ENCODE results near the gene ANXA4. TPM values are rescaled to one million over a fixed set of nuclear protein-coding genes. Genes with fewer than 3 reads are reported as not detected.

Gene ANXA4
- total and polyA plus RNA-seq, 2 of the 13 experiments (the other 11 are each of a cell fraction or from before 2014, with no cell fraction given), result 155 to 168 TPM

- TF ChIP-seq LRRFIP1 (CRISPR knock-in tag; conservative IDR thresholded peaks at IDR 0.05) (no peak), STAT5B (CRISPR knock-in tag; IDR thresholded peaks at IDR 0.05) (no peak), TCF7 (IDR thresholded peaks at IDR 0.05; ENCODE audit: low read depth) (no peak), RXRB (CRISPR knock-in tag; IDR thresholded peaks at IDR 0.05; ENCODE audit: borderline replicate concordance) (no peak), CBX2 (IDR thresholded peaks at IDR 0.05; ENCODE audit: low read depth, low read length) (no peak), CBX2 (CRISPR knock-in tag; IDR thresholded peaks at IDR 0.05; ENCODE audit: low read depth) (no peak), FOXA1 (IDR thresholded peaks at IDR 0.05) (no peak), FOXA1 (CRISPR knock-in tag; IDR thresholded peaks at IDR 0.05) (no peak), FOSL2 (CRISPR knock-in tag; IDR thresholded peaks at IDR 0.05) (no peak)
These were observed 116.3 kb downstream of the ANXA4 start (continued) for GRCh38 chr2:69858261-69858660.

- no peak overlapping the region for H3K4me3 ChIP-seq (replicated peaks in 1 of 3; ENCODE audit: insufficient read depth in 1 of 3, low read depth in 2 of 3, low read length in 3 of 3)
- ATAC-seq (no peak), FAIRE-seq (no peak), DNase-seq (ENCODE audit: low spot score) (no peak)
- no peak overlapping the region for H2AFZ ChIP-seq (ENCODE audit: low read length)
- POLR2A ChIA-PET, result no interaction called here
- no peaks in the 10 kb centered on the region for H3K9me3 ChIP-seq (ENCODE audit: low read length)
- BruUV-seq (replicated peaks), result no TSS peak
- no peaks in the 10 kb centered on the region for H3K79me2 ChIP-seq (ENCODE audit: insufficient read depth, low read length)
- intact Hi-C loops (cut with micrococcal nuclease; ENCODE audit: unreplicated experiment) (no loop called here), in situ Hi-C loops (cut with HindIII; ENCODE audit: extremely low pct_ligation_motif_present, low pct_unique_long_range_greater_than_20kb) (no loop called here)
- H3K4me2 ChIP-seq (ENCODE audit: low read depth, low read length), result no peak overlapping the region
- H4K20me1 ChIP-seq (ENCODE audit: insufficient read depth, low read length), result no peaks in the 10 kb centered on the region
- no peak overlapping the region for H3K27ac ChIP-seq (ENCODE audit: extremely low read length, insufficient read depth, low read length)
- no peaks in the 10 kb centered on the region for H3K4me1 ChIP-seq (ENCODE audit: insufficient read depth, low read length)
- H3K27me3 ChIP-seq (ENCODE audit: control insufficient read depth in 1 of 2, insufficient read depth in 2 of 2, low read length in 2 of 2), result no peaks in the 10 kb centered on the region
- H3K9ac ChIP-seq (ENCODE audit: insufficient read depth, low read depth, low read length), result no peak overlapping the region
- CTCF ChIA-PET (ENCODE audit: low intra/inter-chr PET ratio, low total read pairs), result no interaction called here
- WGBS (ENCODE audit: low lambda C conversion rate), result 98% methylated on average over 1 of the region's 1 CpG
- H3K36me3 ChIP-seq (replicated peaks in 1 of 2; ENCODE audit: control insufficient read depth in 1 of 2, insufficient read depth in 2 of 2, low read length in 2 of 2), result peaks cover 19 to 50% of the 10 kb centered on the region in 2 experiments
- TF ChIP-seq ZNF503 (CRISPR knock-in tag; IDR thresholded peaks at IDR 0.05) (no peak), ZNF142 (CRISPR knock-in tag; IDR thresholded peaks at IDR 0.05) (no peak), JDP2 (CRISPR knock-in tag; IDR thresholded peaks at IDR 0.05; ENCODE audit: borderline replicate concordance) (no peak), ZNF710 (CRISPR knock-in tag; IDR thresholded peaks at IDR 0.05; ENCODE audit: borderline replicate concordance) (no peak)
These were observed 121.4 kb downstream of the ANXA4 start for GRCh38 chr2:69863298-69863697.

Measured in HepG2 (cell line).